ENCODE measurements around the gene ARFGEF2. TPM values are rescaled to one million over a fixed set of nuclear protein-coding genes. Genes with fewer than 3 reads are reported as not detected.
"Not testable (repeated sequence)": the region's sequence is repeated elsewhere in the genome, so short reads cannot be mapped to it uniquely, and the experiment has no call there.

Gene ARFGEF2
- polyA plus RNA-seq, 6 donors from 2014 or later = 3.9 to 18.4 (median 12.1) TPM

- Mint-ChIP-seq H3K36me3 (no peaks in the 10 kb centered on the region), H3K4me3 (peak overlapping the region in 7 of 8 donors; percentile 61 to 94 (median 77)), H3K27ac (peak overlapping the region; percentile 79 to 100 (median 98)), H3K27me3 (no peaks in the 10 kb centered on the region), H3K4me1 (peaks cover 57 to 67% (median 66%) of the 10 kb centered on the region in 3 donors), H3K9me3 (peaks cover 0 to 4% (median 0%) of the 10 kb centered on the region in 7 donors)
- ATAC-seq (ENCODE audit: low read depth in 2 of 2) (no peak), DNase-seq (no peak)
These were observed 1.7 kb downstream of the ARFGEF2 start for GRCh38 chr20:48923149-48923718.

- H3K27ac Mint-ChIP-seq = peak overlapping the region; percentile 41 to 99 (median 96)
- peak overlapping the region in 5 of 8 donors; percentile 34 to 94 (median 91) for H3K4me3 Mint-ChIP-seq
- ATAC-seq (ENCODE audit: low read depth in 2 of 2) = no peak
- H3K36me3 Mint-ChIP-seq = no peaks in the 10 kb centered on the region
- H3K9me3 Mint-ChIP-seq = peaks cover 0 to 4% (median 0%) of the 10 kb centered on the region in 7 donors
- H3K27me3 Mint-ChIP-seq = no peaks in the 10 kb centered on the region
- peaks cover 57 to 67% (median 66%) of the 10 kb centered on the region in 3 donors for H3K4me1 Mint-ChIP-seq
- no peak for DNase-seq
These were observed 3.2 kb downstream of the ARFGEF2 start for GRCh38 chr20:48924756-48925109.

- ATAC-seq (ENCODE audit: low read depth in 2 of 2) = no peak
- H3K9me3 Mint-ChIP-seq = peaks cover 0 to 1% (median 0%) of the 10 kb centered on the region in 7 donors
- no peak for DNase-seq
- no peaks in the 10 kb centered on the region for H3K27me3 Mint-ChIP-seq
- peak overlapping the region; percentile 11 to 99 (median 54) for H3K27ac Mint-ChIP-seq
- peak overlapping the region in 4 of 8 donors; percentile 9 to 61 (median 29) for H3K4me3 Mint-ChIP-seq
- H3K36me3 Mint-ChIP-seq = no peaks in the 10 kb centered on the region
- H3K4me1 Mint-ChIP-seq = peaks cover 44 to 55% (median 54%) of the 10 kb centered on the region in 3 donors
These were observed 4.8 kb downstream of the ARFGEF2 start for GRCh38 chr20:48926267-48926666.

GRCh38 chr20:48926821-48927220, 5.3 kb downstream of the ARFGEF2 start:
- Mint-ChIP-seq H3K27ac (peak overlapping the region; percentile 11 to 99 (median 34)), H3K9me3 (no peaks in the 10 kb centered on the region), H3K27me3 (no peaks in the 10 kb centered on the region), H3K4me1 (peaks cover 43 to 54% (median 52%) of the 10 kb centered on the region in 3 donors), H3K36me3 (no peaks in the 10 kb centered on the region), H3K4me3 (peak overlapping the region in 3 of 8 donors; percentile 0 to 50 (median 45))
- no peak for DNase-seq
- ATAC-seq (ENCODE audit: low read depth in 2 of 2) = no peak

GRCh38 chr20:48928832-48929725, 7.6 kb downstream of the ARFGEF2 start:
- Mint-ChIP-seq H3K4me1 (peaks cover 29 to 33% (median 31%) of the 10 kb centered on the region in 3 donors), H3K4me3 (no peak overlapping the region), H3K27ac (peak overlapping the region in 1 of 6 donors; percentile 70), H3K9me3 (no peaks in the 10 kb centered on the region), H3K36me3 (no peaks in the 10 kb centered on the region), H3K27me3 (no peaks in the 10 kb centered on the region)
- ATAC-seq (ENCODE audit: low read depth in 2 of 2) (no peak), DNase-seq (no peak)

- ATAC-seq (ENCODE audit: low read depth in 2 of 2) = no peak
- Mint-ChIP-seq H3K4me3 (no peak overlapping the region), H3K27ac (no peak overlapping the region), H3K9me3 (no peaks in the 10 kb centered on the region), H3K4me1 (peaks cover 27 to 33% (median 30%) of the 10 kb centered on the region in 3 donors), H3K27me3 (no peaks in the 10 kb centered on the region), H3K36me3 (no peaks in the 10 kb centered on the region)
- DNase-seq = no peak
These were observed 8.5 kb downstream of the ARFGEF2 start for GRCh38 chr20:48930035-48930434.

GRCh38 chr20:48930878-48931277, 9.4 kb downstream of the ARFGEF2 start:
- Mint-ChIP-seq H3K4me3 (no peak overlapping the region), H3K9me3 (no peaks in the 10 kb centered on the region), H3K27ac (no peak overlapping the region), H3K27me3 (no peaks in the 10 kb centered on the region), H3K36me3 (no peaks in the 10 kb centered on the region), H3K4me1 (peaks cover 23 to 26% (median 25%) of the 10 kb centered on the region in 3 donors)
- DNase-seq = no peak
- no peak for ATAC-seq (ENCODE audit: low read depth in 2 of 2)

- Mint-ChIP-seq H3K4me3 (no peak overlapping the region), H3K27ac (no peak overlapping the region)
These were observed 10.2 kb downstream of the ARFGEF2 start for GRCh38 chr20:48931527-48932374.

GRCh38 chr20:48932375-48932941, 10.9 kb downstream of the ARFGEF2 start:
- Mint-ChIP-seq H3K36me3 (no peaks in the 10 kb centered on the region), H3K27me3 (no peaks in the 10 kb centered on the region), H3K4me1 (peaks cover 16 to 17% (median 16%) of the 10 kb centered on the region in 3 donors), H3K9me3 (no peaks in the 10 kb centered on the region), H3K27ac (no peak overlapping the region), H3K4me3 (no peak overlapping the region)
- ATAC-seq (ENCODE audit: low read depth in 2 of 2) (no peak), DNase-seq (no peak)

More at GRCh38 chr20:48931527-48932374, 10.2 kb downstream of the ARFGEF2 start:
- no peaks in the 10 kb centered on the region for H3K9me3 Mint-ChIP-seq
- no peaks in the 10 kb centered on the region for H3K36me3 Mint-ChIP-seq
- DNase-seq = no peak
- ATAC-seq (ENCODE audit: low read depth in 2 of 2) = no peak
- H3K27me3 Mint-ChIP-seq = no peaks in the 10 kb centered on the region
- peaks cover 14 to 18% (median 16%) of the 10 kb centered on the region in 3 donors for H3K4me1 Mint-ChIP-seq

GRCh38 chr20:48933017-48933766, 11.7 kb downstream of the ARFGEF2 start:
- H3K36me3 Mint-ChIP-seq = no peaks in the 10 kb centered on the region
- H3K27me3 Mint-ChIP-seq = no peaks in the 10 kb centered on the region
- no peak overlapping the region for H3K27ac Mint-ChIP-seq

GRCh38 chr20:48934273-48934877, 12.9 kb downstream of the ARFGEF2 start:
- not testable (repeated sequence) for H3K27me3 Mint-ChIP-seq; ATAC-seq (ENCODE audit: low read depth in 2 of 2)

More at GRCh38 chr20:48933017-48933766, 11.7 kb downstream of the ARFGEF2 start:
- H3K9me3 Mint-ChIP-seq = no peaks in the 10 kb centered on the region
- DNase-seq = no peak
- peaks cover 16 to 17% (median 16%) of the 10 kb centered on the region in 3 donors for H3K4me1 Mint-ChIP-seq
- H3K4me3 Mint-ChIP-seq = no peak overlapping the region
- no peak for ATAC-seq (ENCODE audit: low read depth in 2 of 2)

GRCh38 chr20:48934966-48935365, 13.5 kb downstream of the ARFGEF2 start:
- not testable (repeated sequence) for H3K4me3 Mint-ChIP-seq; H3K9me3 Mint-ChIP-seq; H3K27me3 Mint-ChIP-seq; DNase-seq; H3K36me3 Mint-ChIP-seq; ATAC-seq (ENCODE audit: low read depth in 2 of 2)
- Mint-ChIP-seq H3K4me1 (peaks cover 16 to 20% (median 17%) of the 10 kb centered on the region in 3 donors), H3K27ac (peak overlapping the region in 1 of 6 donors; percentile 54)

More at GRCh38 chr20:48934273-48934877, 12.9 kb downstream of the ARFGEF2 start:
- H3K36me3 Mint-ChIP-seq, DNase-seq, H3K9me3 Mint-ChIP-seq, H3K4me3 Mint-ChIP-seq: not testable (repeated sequence)
- peaks cover 16 to 20% (median 17%) of the 10 kb centered on the region in 3 donors for H3K4me1 Mint-ChIP-seq
- H3K27ac Mint-ChIP-seq = peak overlapping the region in 1 of 6 donors; percentile 54

All from naive B cell (primary cell).